Activated CD4-positive, alpha-beta T cell treated with anti-CD3 and anti-CD28 coated beads, Interleukin-2, amount 50 U/mL, for 24 hours (primary cell): ENCODE data around the gene MYO1A.
"Not testable (repeated sequence)": the region's sequence is repeated elsewhere in the genome, so short reads cannot be mapped to it uniquely, and the experiment has no call there.

Source experiments
- DNase-seq, 2 donors: peaks; one replicate each; pipeline ENCODE4 v3.0.0-alpha.2; 2020; ENCODE audit warnings: low read depth in 1 of 2, low spot score in 1 of 2

The MYO1A gene

GRCh38 chr12:56996793-56997545, 53.0 kb downstream of the MYO1A start:
- DNase-seq, result no peak

DNA sequence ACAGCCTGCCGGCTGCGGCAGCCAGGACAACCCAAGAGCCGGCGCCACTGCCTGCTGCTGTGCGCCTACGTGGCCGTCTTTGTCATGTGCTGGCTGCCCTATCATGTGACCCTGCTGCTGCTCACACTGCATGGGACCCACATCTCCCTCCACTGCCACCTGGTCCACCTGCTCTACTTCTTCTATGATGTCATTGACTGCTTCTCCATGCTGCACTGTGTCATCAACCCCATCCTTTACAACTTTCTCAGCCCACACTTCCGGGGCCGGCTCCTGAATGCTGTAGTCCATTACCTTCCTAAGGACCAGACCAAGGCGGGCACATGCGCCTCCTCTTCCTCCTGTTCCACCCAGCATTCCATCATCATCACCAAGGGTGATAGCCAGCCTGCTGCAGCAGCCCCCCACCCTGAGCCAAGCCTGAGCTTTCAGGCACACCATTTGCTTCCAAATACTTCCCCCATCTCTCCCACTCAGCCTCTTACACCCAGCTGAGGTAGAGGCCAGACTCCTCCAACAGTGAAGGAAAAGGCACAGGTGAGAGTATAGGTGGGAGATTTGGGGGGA, 53.9 kb downstream of the MYO1A start:
- no peak for DNase-seq

DNA sequence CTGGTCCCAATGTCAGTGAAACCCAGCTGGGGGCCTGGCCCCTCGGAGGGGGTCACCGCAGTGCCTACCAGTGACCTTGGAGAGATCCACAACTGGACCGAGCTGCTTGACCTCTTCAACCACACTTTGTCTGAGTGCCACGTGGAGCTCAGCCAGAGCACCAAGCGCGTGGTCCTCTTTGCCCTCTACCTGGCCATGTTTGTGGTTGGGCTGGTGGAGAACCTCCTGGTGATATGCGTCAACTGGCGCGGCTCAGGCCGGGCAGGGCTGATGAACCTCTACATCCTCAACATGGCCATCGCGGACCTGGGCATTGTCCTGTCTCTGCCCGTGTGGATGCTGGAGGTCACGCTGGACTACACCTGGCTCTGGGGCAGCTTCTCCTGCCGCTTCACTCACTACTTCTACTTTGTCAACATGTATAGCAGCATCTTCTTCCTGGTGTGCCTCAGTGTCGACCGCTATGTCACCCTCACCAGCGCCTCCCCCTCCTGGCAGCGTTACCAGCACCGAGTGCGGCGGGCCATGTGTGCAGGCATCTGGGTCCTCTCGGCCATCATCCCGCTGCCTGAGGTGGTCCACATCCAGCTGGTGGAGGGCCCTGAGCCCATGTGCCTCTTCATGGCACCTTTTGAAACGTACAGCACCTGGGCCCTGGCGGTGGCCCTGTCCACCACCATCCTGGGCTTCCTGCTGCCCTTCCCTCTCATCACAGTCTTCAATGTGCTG, 54.6 kb downstream of the MYO1A start:
- DNase-seq, result no peak

DNA sequence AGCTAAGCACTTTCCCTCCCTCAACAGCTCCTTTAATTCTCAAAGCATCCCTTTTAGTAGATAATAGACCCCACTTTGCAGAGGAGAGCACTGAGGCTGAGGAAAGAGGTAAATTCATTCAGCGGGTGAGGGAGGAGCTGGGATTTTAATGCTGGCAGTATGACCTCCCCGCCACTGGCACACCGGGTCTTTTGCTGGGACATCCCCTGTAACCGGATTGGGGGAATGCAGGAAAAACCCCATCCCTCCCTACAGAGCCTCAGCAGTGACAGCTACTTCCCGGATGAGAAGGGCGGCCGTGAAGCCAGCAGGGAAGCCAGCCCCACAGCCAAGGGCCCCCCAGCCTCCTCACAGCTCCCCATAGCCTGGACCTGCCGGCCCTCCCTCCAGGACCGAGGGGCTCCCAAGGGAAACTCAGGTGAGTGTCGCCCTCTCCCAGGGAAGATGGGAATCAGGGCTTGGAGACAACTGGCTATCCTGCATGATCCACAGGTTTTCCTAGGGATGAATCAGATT, 55.6 kb downstream of the MYO1A start:
- no peak for DNase-seq

- no peak for DNase-seq
Observed at GRCh38 chr12:56993346-56993745, 56.6 kb downstream of the MYO1A start.

DNA sequence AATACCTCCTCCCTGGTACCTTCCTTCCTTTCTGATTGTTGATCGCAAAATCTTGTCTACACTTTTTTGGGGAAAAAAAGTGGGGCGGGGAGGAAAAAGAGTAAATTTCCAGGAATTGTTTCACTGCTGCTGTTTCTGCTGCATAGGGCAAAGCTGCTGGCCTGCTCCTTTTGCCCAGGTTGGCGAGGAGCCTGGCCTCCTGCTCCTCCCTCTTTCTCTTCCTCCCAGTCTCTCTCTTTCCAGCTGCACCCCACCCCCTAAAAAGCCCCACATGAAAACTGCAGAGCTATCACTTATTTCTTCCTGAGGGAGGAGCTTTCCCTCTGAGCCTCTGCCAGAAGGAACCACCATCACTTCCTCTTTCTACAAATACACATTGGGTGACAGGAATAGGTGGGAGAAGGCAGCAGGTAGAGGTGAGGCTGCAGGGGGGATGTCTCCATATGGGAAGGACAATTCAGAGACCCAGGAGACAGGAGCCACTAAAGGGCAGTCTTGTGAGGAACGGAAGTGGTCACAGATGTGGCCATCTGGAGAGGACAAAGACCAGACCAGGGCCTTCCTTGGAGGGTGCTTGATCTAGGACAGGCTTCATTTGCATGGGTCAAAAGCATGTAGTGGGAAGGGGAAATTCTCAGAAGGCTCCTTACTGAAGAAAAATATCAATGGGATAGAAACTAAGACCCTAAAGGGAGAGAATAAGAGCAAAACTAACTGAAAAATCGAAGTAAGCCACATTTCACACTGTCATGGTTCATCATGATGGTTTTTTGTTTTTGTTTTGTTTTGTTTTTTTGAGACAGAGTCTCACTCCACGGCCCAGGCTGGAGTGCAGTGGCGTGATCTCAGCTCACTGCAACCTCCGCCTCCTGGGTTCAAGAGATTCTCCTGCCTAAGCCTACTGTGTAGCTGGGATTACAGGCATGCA, 58.3 kb downstream of the MYO1A start:
- DNase-seq, result no peak

DNA sequence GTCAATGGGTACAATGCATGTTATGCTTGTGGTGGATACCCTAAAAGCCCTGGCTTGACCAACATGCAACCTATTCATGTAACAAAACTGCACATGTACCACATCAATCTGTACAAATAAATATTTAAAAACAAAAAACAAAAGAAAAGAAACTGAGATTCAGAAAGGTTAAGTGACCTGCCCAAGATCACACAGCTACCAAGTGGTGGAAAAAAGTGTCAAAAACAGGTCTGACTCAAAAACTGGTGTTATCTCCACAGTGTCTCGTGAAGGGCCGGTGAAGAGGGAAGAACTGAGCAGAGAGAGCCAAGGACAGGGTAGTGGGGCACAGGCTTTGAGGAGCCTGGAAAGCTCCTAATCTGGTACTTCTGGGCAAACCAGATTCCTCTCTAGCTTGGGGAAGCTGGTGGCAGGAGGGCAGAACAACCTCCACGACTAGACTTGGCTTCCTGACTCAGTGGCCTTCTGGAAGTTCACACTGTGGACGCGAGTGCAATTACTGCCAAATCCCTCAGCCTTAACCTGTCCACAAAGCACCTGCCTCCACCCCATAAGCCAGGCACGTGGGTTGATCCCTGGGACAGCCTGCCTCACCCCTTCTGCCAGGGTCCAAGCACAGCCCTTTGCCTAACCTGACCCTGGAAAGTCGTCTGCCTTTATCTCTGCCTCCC, 59.1 kb downstream of the MYO1A start:
- DNase-seq, result no peak

- DNase-seq, result no peak
Observed at GRCh38 chr12:56989861-56990610, 59.9 kb downstream of the MYO1A start.

DNA sequence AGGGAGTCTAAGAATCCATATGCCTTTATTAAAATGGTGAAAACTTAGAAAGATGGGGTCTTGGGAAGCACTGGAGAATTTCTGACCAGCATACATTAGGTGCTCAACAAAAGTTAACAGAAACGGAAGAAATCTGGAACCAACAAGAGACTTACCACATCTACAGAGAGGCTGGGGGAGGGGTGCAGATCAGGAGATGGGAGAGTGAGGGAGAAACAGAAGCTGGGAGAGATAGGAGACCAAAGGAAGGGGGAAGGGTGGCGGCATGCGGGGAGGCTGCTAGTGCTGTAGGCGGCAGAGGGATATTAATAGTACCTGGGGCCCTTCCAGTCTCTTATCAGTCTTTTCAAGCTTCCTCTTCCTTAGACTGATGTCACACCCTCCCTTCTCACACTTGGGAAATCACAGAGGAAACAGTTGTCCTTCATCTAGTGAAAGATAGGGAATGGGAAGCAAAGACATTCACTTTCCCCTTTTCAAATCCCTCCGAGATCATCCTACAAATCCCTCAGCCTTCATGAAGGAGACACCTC, 61.7 kb downstream of the MYO1A start:
- DNase-seq, result no peak

GRCh38 chr12:56987551-56988053, 62.3 kb downstream of the MYO1A start:
- DNase-seq, result peak; percentile 63 to 68

DNA sequence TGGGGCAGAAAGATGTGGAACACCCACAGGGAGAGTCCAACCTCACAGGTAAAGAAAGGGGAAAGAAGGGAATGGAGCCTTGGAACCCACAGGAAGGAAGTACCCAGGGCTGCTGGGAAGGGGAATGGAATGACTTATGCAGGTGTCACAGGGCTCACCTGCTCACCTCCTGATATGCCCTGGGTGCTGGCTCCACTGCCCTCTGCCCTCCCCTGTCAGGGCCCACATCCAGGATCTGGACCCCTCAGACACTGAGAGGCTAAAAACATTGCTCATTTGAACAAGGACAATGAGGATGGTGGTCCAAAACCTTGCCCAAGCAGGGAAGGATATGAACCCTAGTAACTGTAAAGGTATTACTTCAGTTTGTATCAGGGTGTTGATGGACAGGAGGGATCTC, 62.9 kb downstream of the MYO1A start:
- DNase-seq, result no peak

- not testable (repeated sequence) for DNase-seq
Observed at GRCh38 chr12:56985714-56986113, 64.2 kb downstream of the MYO1A start.

GRCh38 chr12:56983386-56983785, 66.5 kb downstream of the MYO1A start:
- DNase-seq, result no peak

DNA sequence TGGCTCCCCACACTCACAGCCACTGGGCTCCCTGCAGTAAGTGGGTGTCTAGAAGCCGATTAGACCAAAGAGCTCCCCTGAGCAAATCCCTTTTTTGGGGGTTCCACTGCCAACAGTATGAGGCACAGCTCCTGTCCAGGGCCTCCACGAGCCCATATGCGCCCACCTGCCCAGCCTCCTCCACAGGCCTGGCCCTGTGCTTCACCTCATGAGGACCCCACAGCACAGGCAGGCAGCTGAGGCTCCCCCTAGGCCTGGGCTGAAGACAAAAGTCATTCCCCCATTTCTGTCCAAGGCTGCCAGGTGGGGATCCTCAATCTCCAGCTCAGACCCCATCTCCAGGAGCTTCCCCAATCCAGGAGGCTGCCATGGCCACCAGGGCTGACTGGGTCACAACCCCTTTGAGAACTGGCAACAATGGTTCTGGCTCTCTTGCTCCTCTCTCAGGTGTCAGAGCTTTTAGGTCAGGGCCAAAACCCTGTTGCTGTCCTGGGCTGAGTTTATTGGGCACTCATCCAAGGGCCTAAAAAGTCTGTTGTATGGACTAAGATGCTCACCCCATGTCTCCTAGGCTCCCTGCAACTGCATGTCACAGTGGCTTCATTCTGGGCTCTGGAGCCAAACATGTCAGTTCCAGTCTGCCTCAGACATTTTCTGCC, 67.2 kb downstream of the MYO1A start:
- not testable (repeated sequence) for DNase-seq

- DNase-seq, result no peak
Observed at GRCh38 chr12:56980941-56981530, 68.9 kb downstream of the MYO1A start.

GRCh38 chr12:56980268-56980667, 69.7 kb downstream of the MYO1A start:
- DNase-seq, result no peak

- no peak for DNase-seq
Observed at GRCh38 chr12:56979628-56980027, 70.3 kb downstream of the MYO1A start.
